HepG2 (cell line): ENCODE data around the gene LYRM4. TPM values are rescaled to one million over a fixed set of nuclear protein-coding genes. Genes with fewer than 3 reads are reported as not detected.
A peak's percentile ranks its signal among the peaks of the same experiment; 100 is the strongest.

Experiments
- ATAC-seq: fragments of 200-7000 bp; cut with Tn5 transposase; 3 replicates; pipeline ENCODE4 v1.9.1; 2020; ENCODE audit warnings: mild to moderate bottlenecking, moderate library complexity
- BruUV-seq: library from RNA; stranded (reverse); fragments of 400-500 nt; replicated peaks from 2 replicates; lab custom pipeline; 2021; lab: Mats Ljungman, UMichigan
- CTCF ChIA-PET: fragments of 300-600 bp; formaldehyde crosslinking; extraction: SDS; loops from one replicate; lab custom pipeline; 2021; ENCODE audit warnings: low total read pairs, inconsistent platforms, low intra/inter-chr PET ratio; lab: Yijun Ruan, JAX
- POLR2A ChIA-PET: fragments of 350-600 bp; sonication (Branson Sonifier 250); formaldehyde crosslinking; loops from one replicate; lab custom pipeline; 2020; ENCODE audit warnings: antibody characterized with exemption, inconsistent platforms; lab: Yijun Ruan, JAX
- DNase-seq: peaks from one replicate; pipeline ENCODE4 v3.0.0-alpha.2; 2015; ENCODE audit warnings: low spot score
- FAIRE-seq: peaks from 3 replicates; lab custom pipeline; 2011; peaks lifted over from hg19 to GRCh38; lab: Jason Lieb, UNC
- H2AFZ ChIP-seq: one replicate; pipeline ENCODE4 v1.6.1; 2011; ENCODE audit warnings: low read length, inconsistent platforms
- H3K27ac ChIP-seq: fragments of 300-600 bp; 3 replicates; pipeline ENCODE4 v1.8.0; 2011; ENCODE audit warnings: mixed run types, mild to moderate bottlenecking, mixed read lengths, low read length, inconsistent platforms; ENCODE audit not compliant: insufficient read depth; ENCODE audit errors: extremely low read length
- H3K27me3 ChIP-seq, 2 experiments: fragments of 200-600 bp in 1 of 2; 2 replicates in 1 of 2; 3 replicates in 1 of 2; pipeline versions ENCODE4 v1.6.0 to v1.8.0; 2011; ENCODE audit warnings: low read length in 2 of 2, mild to moderate bottlenecking in 2 of 2, moderate library complexity in 2 of 2, inconsistent platforms in 1 of 2; ENCODE audit not compliant: insufficient read depth in 2 of 2, control insufficient read depth in 1 of 2
- H3K36me3 ChIP-seq, 2 experiments: fragments of 200-600 bp in 1 of 2; replicated peaks in 1 of 2; 2 replicates in 1 of 2; 3 replicates in 1 of 2; pipeline versions ENCODE4 v1.5.1 to v1.8.0; 2011; ENCODE audit warnings: low read length in 2 of 2, inconsistent platforms in 1 of 2; ENCODE audit not compliant: insufficient read depth in 2 of 2, control insufficient read depth in 1 of 2
- H3K4me1 ChIP-seq: 2 replicates; pipeline ENCODE4 v1.5.1; 2012; ENCODE audit warnings: low read length, inconsistent platforms; ENCODE audit not compliant: insufficient read depth
- H3K4me2 ChIP-seq: 2 replicates; pipeline ENCODE4 v1.6.0; 2011; ENCODE audit warnings: low read depth, low read length, inconsistent platforms
- H3K4me3 ChIP-seq, 3 experiments: fragments of 200-600 bp in 1 of 3; sonication (generic), shearing (Covaris generic) in 1 of 3; replicated peaks in 1 of 3; 2 replicates each; pipeline ENCODE4 v1.5.1; 2011 to 2016; ENCODE audit warnings: low read length in 3 of 3, inconsistent platforms in 2 of 3, low read depth in 2 of 3, mild to moderate bottlenecking in 2 of 3, control low read depth in 1 of 3, mixed read lengths in 1 of 3; ENCODE audit not compliant: insufficient read depth in 1 of 3
- H3K79me2 ChIP-seq: one replicate; pipeline ENCODE4 v1.6.1; 2011; ENCODE audit warnings: low read length, inconsistent platforms; ENCODE audit not compliant: insufficient read depth
- H3K9ac ChIP-seq: 2 replicates; pipeline ENCODE4 v1.6.0; 2011; ENCODE audit warnings: mild to moderate bottlenecking, low read depth, low read length, inconsistent platforms; ENCODE audit not compliant: insufficient read depth
- H3K9me3 ChIP-seq: 2 replicates; pipeline ENCODE4 v1.5.1; 2012; ENCODE audit warnings: mild to moderate bottlenecking, low read length
- H4K20me1 ChIP-seq: 2 replicates; pipeline ENCODE4 v1.6.0; 2011; ENCODE audit warnings: inconsistent platforms, mild to moderate bottlenecking, low read length, moderate library complexity; ENCODE audit not compliant: insufficient read depth
- CREBL2 ChIP-seq: sonication (generic); formaldehyde crosslinking; IDR thresholded peaks from 2 replicates; pipeline ENCODE4 v1.8.1; 2023; ENCODE audit warnings: missing genetic modification reagents, mild to moderate bottlenecking, borderline replicate concordance
- DR1 ChIP-seq: sonication (generic); formaldehyde crosslinking; IDR thresholded peaks from 2 replicates; pipeline ENCODE4 v1.8.0; 2021; ENCODE audit warnings: mild to moderate bottlenecking, missing genetic modification reagents, inconsistent platforms
- GTF3A ChIP-seq: sonication (generic); formaldehyde crosslinking; conservative IDR thresholded peaks from 2 replicates; pipeline ENCODE4 v1.4.0; 2020; ENCODE audit warnings: mild to moderate bottlenecking, missing genetic modification reagents
- HNF4A ChIP-seq: sonication (generic); formaldehyde crosslinking; IDR thresholded peaks from 2 replicates; pipeline ENCODE4 v1.4.0; 2020; ENCODE audit warnings: missing genetic modification reagents
- HNF4G ChIP-seq, 2 experiments: sonication (generic) in 1 of 2; formaldehyde crosslinking in 1 of 2; IDR thresholded peaks; 2 replicates each; pipeline versions ENCODE4 v1.4.0 to v1.6.1; 2011 to 2020; ENCODE audit warnings: borderline replicate concordance in 2 of 2, low read depth in 2 of 2, mild to moderate bottlenecking in 2 of 2, low read length in 1 of 2, missing genetic modification reagents in 1 of 2, moderate library complexity in 1 of 2
- HOXD1 ChIP-seq: sonication (generic); formaldehyde crosslinking; IDR thresholded peaks from 2 replicates; pipeline ENCODE4 v1.5.0; 2020; ENCODE audit warnings: missing genetic modification reagents
- MED1 ChIP-seq: sonication (generic); formaldehyde crosslinking; IDR thresholded peaks from 2 replicates; pipeline ENCODE4 v1.4.0; 2020; ENCODE audit warnings: missing genetic modification reagents
- MEF2D ChIP-seq: sonication (generic); formaldehyde crosslinking; IDR thresholded peaks from 2 replicates; pipeline ENCODE4 v1.5.1; 2020; ENCODE audit warnings: mild to moderate bottlenecking, missing genetic modification reagents
- NONO ChIP-seq, 2 experiments: fragments of 450-650 bp in 1 of 2; sonication (generic) in 1 of 2; formaldehyde crosslinking in 1 of 2; IDR thresholded peaks in 1 of 2; conservative IDR thresholded peaks in 1 of 2; 2 replicates each; pipeline versions ENCODE4 v1.6.1 to v1.8.0; 2017 to 2022; ENCODE audit warnings: mild to moderate bottlenecking in 1 of 2, missing genetic modification reagents in 1 of 2, moderate library complexity in 1 of 2
- PAXIP1 ChIP-seq: sonication (generic); formaldehyde crosslinking; conservative IDR thresholded peaks from 2 replicates; pipeline ENCODE4 v1.4.0; 2020; ENCODE audit warnings: mild to moderate bottlenecking, missing genetic modification reagents, moderate library complexity
- PLRG1 ChIP-seq: fragments of 450-650 bp; conservative IDR thresholded peaks from 2 replicates; pipeline ENCODE4 v1.6.1; 2016
- YY1 ChIP-seq: IDR thresholded peaks from 2 replicates; pipeline ENCODE4 v1.6.1; 2011; ENCODE audit warnings: low read length, low read depth, moderate library complexity, mild to moderate bottlenecking; ENCODE audit not compliant: insufficient read depth, insufficient replicate concordance
- ZFY ChIP-seq: sonication (generic); formaldehyde crosslinking; IDR thresholded peaks from 2 replicates; pipeline ENCODE4 v1.4.0; 2020; ENCODE audit warnings: missing genetic modification reagents
- ZNF296 ChIP-seq: sonication (generic); formaldehyde crosslinking; conservative IDR thresholded peaks from 2 replicates; pipeline ENCODE4 v1.5.0; 2020; ENCODE audit warnings: mild to moderate bottlenecking, missing genetic modification reagents
- ZZZ3 ChIP-seq: sonication (generic); formaldehyde crosslinking; IDR thresholded peaks from 2 replicates; pipeline ENCODE4 v1.4.0; 2020; ENCODE audit warnings: missing genetic modification reagents, mild to moderate bottlenecking, borderline replicate concordance
- WGBS: methylation state at CpG from one replicate; pipeline ENCODE4 v1.1.6; 2017; ENCODE audit warnings: low lambda C conversion rate; 5-methylcytosine and 5-hydroxymethylcytosine counted together
- in situ Hi-C: cut with HindIII; loops from 2 replicates; pipeline ENCODE4 v1.10.0; 2017; ENCODE audit warnings: low pct_unique_long_range_greater_than_20kb; ENCODE audit not compliant: extremely low pct_ligation_motif_present
- intact Hi-C: fragments of 100-400 bp; cut with micrococcal nuclease; formaldehyde crosslinking; loops from one replicate; pipeline ENCODE4 v1.10.0; 2022; ENCODE audit not compliant: unreplicated experiment
- polyA plus RNA-seq, 8 experiments: library from polyadenylated mRNA; depleted of rRNA in 3 of 8; stranded (reverse) in 7 of 8; unstranded in 1 of 8; fragments of >200 nt; fragmentation: Illumina TruSeq in 4 of 8; extraction: Trizol in 4 of 8; gene quantifications; 2 replicates each; pipeline versions ENCODE4 v1.2.1 to v1.2.3, GENCODE V29; 2011 to 2016; ENCODE audit warnings: low read depth in 4 of 8, missing spikeins in 1 of 8, mixed read lengths in 1 of 8; ENCODE audit not compliant: insufficient read depth in 1 of 8
- total RNA-seq, 5 experiments: library from RNA; depleted of rRNA; stranded (reverse); fragments of >200 nt; fragmentation: Illumina TruSeq; extraction: Trizol; gene quantifications; 2 replicates each; pipeline ENCODE4 v1.2.3, GENCODE V29; 2016; ENCODE audit warnings: low read depth in 1 of 5
- TF ChIP-seq, protein P1 (sequence below): sonication (generic); formaldehyde crosslinking; IDR thresholded peaks from 2 replicates; pipeline ENCODE4 v1.5.0; 2020; ENCODE audit warnings: mild to moderate bottlenecking, missing genetic modification reagents

The LYRM4 gene
- total and polyA plus RNA-seq, 2 of the 13 experiments (the other 11 are each of a cell fraction or from before 2014, with no cell fraction given) = 64.6 to 67.5 TPM

DNA sequence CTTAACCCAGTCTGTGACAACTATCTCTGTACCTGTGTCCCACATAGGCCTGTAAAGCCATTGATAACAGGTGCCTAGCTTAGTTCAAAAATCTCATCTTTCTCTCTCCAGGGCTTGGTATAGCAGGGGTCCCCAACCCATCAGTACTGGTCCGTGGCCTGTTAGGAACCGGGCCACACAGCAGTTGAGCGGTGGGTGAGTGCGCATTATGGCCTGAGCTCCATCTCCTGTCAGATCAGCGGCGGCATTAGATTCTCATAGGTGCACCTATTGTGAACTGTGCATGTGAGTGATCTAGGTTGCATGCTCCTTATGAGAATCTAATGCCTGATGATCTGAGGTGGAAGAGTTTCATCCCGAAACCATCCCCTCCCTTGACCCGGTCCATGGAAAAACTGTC lies 3.4 kb downstream of the LYRM4 start (continued):
- TF ChIP-seq HOXD1 (CRISPR knock-in tag) = no peak

DNA sequence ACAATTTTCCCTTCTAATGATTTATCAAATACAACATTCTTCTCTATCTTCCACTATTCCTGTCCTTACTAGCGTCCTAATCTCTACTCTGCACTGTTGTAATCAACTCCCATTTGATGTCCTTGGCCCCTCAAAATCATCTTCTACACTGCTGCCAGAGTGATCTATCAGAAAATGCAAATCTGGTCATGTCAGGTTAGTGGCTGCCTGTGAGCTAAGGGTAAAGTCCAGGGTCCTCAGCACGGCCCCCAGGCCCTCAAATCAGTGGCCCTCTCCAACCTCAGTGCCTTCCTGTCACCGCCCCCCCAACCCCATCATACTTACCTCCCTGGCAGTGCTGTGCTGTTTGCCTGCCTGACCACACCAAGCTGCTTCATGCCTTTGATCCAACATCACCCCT lies 3.8 kb downstream of the LYRM4 start:
- ChIA-PET POLR2A (no interaction called here), CTCF (no interaction called here)
- Histone ChIP-seq H3K79me2 (peaks cover 54% of the 10 kb centered on the region), H3K27ac (no peak overlapping the region), H3K9ac (no peak overlapping the region), H3K4me2 (peak overlapping the region; percentile 5; the same call in 1 of the 2 replicates), H3K27me3 (peaks cover 0 to 2% of the 10 kb centered on the region in 2 experiments; a peak in 1 of 5 replicates), H4K20me1 (no peaks in the 10 kb centered on the region), H3K4me1 (peaks cover 34% of the 10 kb centered on the region), H2AFZ (no peak overlapping the region), H3K36me3 (peaks cover 11 to 17% of the 10 kb centered on the region in 2 experiments), H3K9me3 (no peaks in the 10 kb centered on the region), H3K4me3 (no peak overlapping the region)
- WGBS = 58% methylated on average over 3 of the region's 3 CpGs
- DNase-seq = no peak
- in situ Hi-C loops (no loop called here), intact Hi-C loops (no loop called here)
- ATAC-seq = no peak
- no TSS peak for BruUV-seq
- FAIRE-seq = no peak
- TF ChIP-seq MEF2D (no peak), PAXIP1 (CRISPR knock-in tag) (peak; percentile 49), MED1 (peak; percentile 20; the same call in 1 of the 2 replicates), ZZZ3 (CRISPR knock-in tag) (no peak), PLRG1 (no peak), DR1 (CRISPR knock-in tag) (no peak), ZFY (CRISPR knock-in tag) (no peak), YY1 (no peak), GTF3A (no peak), HNF4G (IDR thresholded peaks at IDR 0.05; ENCODE audit: borderline replicate concordance, low read depth, low read length) (peak; percentile 22; the same call in 1 of the 2 replicates), HNF4G (CRISPR knock-in tag; IDR thresholded peaks at IDR 0.05; ENCODE audit: borderline replicate concordance, low read depth) (no peak), HNF4A (CRISPR knock-in tag) (peak; percentile 54), ZNF296 (CRISPR knock-in tag) (no peak), CREBL2 (no peak), NONO (IDR thresholded peaks at IDR 0.05) (no peak), NONO (CRISPR knock-in tag; conservative IDR thresholded peaks at IDR 0.05) (0 out of 2 replicates have a peak, but pooled peaks have one; percentile 14)
- TF ChIP-seq, protein P1, sequence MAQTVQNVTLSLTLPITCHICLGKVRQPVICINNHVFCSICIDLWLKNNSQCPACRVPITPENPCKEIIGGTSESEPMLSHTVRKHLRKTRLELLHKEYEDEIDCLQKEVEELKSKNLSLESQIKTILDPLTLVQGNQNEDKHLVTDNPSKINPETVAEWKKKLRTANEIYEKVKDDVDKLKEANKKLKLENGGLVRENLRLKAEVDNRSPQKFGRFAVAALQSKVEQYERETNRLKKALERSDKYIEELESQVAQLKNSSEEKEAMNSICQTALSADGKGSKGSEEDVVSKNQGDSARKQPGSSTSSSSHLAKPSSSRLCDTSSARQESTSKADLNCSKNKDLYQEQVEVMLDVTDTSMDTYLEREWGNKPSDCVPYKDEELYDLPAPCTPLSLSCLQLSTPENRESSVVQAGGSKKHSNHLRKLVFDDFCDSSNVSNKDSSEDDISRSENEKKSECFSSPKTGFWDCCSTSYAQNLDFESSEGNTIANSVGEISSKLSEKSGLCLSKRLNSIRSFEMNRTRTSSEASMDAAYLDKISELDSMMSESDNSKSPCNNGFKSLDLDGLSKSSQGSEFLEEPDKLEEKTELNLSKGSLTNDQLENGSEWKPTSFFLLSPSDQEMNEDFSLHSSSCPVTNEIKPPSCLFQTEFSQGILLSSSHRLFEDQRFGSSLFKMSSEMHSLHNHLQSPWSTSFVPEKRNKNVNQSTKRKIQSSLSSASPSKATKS (CRISPR knock-in tag) = no peak
